ENCODE data around the gene GPBP1. TPM values are rescaled to one million over a fixed set of nuclear protein-coding genes. Genes with fewer than 3 reads are reported as not detected.

Gene GPBP1
- total RNA-seq, 4 donors from 2014 or later = 63.2 to 92.1 (median 72.7) TPM

DNA sequence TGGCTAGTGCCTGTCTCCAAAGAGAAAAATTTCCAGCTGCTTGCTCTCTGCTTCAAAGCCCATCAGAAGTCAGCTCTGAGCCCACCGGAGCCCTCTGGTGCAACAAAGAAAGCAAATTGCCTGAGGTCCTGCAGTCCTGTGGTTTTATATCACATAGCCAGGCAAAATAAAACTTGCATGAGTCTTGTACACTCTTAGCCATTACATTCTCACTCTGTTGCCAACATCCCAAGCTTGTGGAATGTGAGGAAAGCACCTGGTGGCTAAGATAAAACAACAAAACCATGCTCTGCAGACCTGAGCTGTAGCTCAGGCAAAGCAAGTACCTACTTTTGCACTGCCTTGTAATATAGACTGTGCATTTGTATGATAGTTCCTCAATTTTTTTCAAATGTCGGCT is 133.7 kb downstream of the GPBP1 start:
- TF ChIP-seq, protein P1, sequence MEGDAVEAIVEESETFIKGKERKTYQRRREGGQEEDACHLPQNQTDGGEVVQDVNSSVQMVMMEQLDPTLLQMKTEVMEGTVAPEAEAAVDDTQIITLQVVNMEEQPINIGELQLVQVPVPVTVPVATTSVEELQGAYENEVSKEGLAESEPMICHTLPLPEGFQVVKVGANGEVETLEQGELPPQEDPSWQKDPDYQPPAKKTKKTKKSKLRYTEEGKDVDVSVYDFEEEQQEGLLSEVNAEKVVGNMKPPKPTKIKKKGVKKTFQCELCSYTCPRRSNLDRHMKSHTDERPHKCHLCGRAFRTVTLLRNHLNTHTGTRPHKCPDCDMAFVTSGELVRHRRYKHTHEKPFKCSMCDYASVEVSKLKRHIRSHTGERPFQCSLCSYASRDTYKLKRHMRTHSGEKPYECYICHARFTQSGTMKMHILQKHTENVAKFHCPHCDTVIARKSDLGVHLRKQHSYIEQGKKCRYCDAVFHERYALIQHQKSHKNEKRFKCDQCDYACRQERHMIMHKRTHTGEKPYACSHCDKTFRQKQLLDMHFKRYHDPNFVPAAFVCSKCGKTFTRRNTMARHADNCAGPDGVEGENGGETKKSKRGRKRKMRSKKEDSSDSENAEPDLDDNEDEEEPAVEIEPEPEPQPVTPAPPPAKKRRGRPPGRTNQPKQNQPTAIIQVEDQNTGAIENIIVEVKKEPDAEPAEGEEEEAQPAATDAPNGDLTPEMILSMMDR (IDR thresholded peaks at IDR 0.05; ENCODE audit: low read depth) = no peak

DNA sequence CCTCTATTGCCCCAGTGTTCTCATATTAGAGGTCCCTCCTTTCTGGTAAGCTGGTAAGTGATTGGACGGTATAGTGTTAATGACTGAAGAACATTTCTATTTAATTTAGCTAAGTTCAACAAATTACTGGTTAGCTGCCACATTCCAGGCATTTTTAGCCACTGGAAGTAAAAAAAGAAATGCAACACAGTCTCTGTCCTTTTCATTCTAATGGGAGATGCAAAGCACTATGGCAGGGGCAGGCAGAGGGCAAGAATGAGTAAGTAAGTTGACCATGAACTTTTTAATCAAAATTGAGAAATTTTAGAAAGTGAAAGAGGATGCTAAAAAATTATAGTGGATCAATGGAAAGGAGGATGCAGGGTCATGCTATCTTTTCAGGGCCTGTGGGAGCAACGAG is 137.4 kb downstream of the GPBP1 start:
- TF ChIP-seq, protein P1 (IDR thresholded peaks at IDR 0.05; ENCODE audit: low read depth) = no peak

DNA sequence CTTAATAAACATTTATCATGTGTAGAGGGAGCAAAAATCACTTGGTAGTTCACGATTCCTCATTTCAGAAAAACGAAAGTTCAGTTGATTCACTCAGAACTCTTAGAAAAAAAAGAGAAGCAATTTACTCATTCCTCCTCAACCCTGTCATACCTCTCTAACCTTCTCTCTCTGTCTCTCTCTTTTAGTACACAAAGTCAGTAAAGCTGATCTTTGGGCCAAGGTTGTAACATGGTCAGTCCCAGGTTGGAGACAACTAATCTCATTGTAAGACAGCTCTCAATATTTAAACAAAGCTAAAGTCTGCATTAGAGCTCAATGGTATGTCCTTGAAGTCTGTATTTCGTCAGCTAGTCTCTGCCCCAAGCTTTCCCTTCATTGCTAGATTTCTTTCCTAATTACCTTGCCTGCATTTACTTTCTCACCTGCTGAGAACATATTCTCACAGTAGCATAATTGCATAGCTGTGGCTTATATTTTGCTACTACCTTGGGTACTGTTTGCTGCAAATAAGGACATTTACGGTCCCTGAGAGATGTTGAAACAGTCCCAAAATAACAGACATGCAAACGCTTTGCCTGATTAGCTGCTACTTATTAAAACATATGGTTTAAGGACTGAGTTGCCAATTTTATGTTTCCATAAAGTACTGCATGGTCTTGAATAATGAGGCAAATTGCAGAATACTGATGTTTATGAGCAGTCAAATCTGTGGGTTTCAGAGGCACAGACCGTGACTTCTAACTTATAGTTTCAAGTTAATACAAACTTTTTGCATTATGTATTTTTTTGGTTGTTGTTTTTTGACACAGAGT is 138.3 kb downstream of the GPBP1 start:
- TF ChIP-seq, protein P1 (IDR thresholded peaks at IDR 0.05; ENCODE audit: low read depth) = no peak

DNA sequence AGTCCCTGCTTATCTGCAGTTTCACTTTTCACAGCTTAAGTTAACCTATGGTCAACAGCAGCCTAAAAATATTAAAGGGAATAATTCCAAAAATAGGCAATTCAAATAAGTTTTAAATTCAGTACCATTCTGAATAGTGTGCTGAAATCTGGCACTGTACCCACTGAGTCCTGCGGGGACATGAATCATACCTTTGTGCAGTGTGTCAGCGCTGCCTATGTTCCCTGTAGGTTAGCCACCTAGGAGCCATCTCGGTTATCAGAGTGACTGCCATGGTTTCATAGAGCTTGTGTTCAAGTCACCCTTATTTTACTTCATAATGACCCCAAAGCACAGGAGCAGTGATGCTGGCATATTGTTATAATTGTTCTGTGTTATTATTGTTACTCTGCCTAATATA is 139.9 kb downstream of the GPBP1 start:
- TF ChIP-seq, protein P1 (IDR thresholded peaks at IDR 0.05; ENCODE audit: low read depth) = no peak

Small RNA genes within 50 kb of the gene (small RNA-seq; reads per million reads assigned to genes)
- gene RF00019 = 0.49 reads per million

Other genes with a start within 250 kb of the GPBP1 start
- gene MIER3, start 221.9 kb upstream of the GPBP1 start, total RNA-seq = 10 to 100 TPM; 14.3 to 22.8 (median 19.5) TPM